ENCODE measurements around the gene SDF4.

SDF4 gene

DNA sequence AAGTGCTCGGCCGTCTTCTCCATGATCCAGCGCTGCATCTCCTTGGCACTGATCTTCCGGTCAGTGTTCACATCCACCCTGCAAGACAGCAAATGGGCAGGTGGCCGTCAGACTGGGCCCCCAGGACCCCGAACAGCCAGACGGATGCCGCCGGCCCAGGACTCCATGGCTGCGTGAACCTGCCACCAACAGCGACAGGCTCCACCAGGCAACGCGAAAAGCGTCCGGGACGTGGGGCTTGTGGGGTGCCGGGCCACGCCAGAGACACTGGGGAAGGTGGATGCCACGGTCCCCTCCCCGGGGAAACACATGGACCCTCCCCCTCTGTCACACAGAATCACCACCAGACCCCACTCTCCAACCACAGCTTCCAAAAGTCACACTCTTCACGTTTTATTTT lies 7.9 kb downstream of the SDF4 start:
- Histone ChIP-seq H3K27me3 (replicated peaks; ENCODE audit: control insufficient read depth, insufficient read depth, low read length) (no peaks in the 10 kb centered on the region), H3K4me3 (ENCODE audit: low read length) (no peak overlapping the region), H3K9ac (ENCODE audit: low read length) (no peak overlapping the region), H3K9me3 (ENCODE audit: control insufficient read depth, low read length) (no peaks in the 10 kb centered on the region), H3K4me1 (ENCODE audit: control insufficient read depth, insufficient read depth, low read length) (no peaks in the 10 kb centered on the region), H3K36me3 (ENCODE audit: control insufficient read depth, insufficient read depth, low read length, severe bottlenecking) (peaks cover 70% of the 10 kb centered on the region)
- no peak for DNase-seq (ENCODE audit: low read depth)

DNA sequence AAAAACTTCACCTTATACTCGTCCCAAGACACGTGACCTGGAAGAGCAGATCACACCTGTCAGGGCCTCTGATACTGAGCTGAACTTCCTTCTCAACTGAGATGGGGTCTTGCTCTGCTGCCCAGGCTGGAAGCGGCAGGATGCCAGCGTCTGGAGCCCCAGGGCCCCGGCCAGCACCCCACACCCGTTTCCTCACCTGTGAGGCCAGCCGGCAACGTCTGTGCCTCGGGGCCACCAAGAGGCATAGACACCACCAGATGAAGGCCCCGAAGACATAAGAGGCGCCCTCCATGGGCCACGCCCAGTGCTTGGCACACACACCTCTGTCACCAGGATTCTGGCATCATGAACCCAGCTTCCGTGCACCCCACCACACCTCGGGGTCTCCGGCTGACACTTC lies 8.5 kb downstream of the SDF4 start:
- DNase-seq (ENCODE audit: low read depth): no peak
- Histone ChIP-seq H3K4me1 (ENCODE audit: control insufficient read depth, insufficient read depth, low read length) (no peaks in the 10 kb centered on the region), H3K36me3 (ENCODE audit: control insufficient read depth, insufficient read depth, low read length, severe bottlenecking) (peaks cover 70% of the 10 kb centered on the region), H3K4me3 (ENCODE audit: low read length) (no peak overlapping the region), H3K9ac (ENCODE audit: low read length) (no peak overlapping the region), H3K9me3 (ENCODE audit: control insufficient read depth, low read length) (no peaks in the 10 kb centered on the region), H3K27me3 (replicated peaks; ENCODE audit: control insufficient read depth, insufficient read depth, low read length) (no peaks in the 10 kb centered on the region)

DNA sequence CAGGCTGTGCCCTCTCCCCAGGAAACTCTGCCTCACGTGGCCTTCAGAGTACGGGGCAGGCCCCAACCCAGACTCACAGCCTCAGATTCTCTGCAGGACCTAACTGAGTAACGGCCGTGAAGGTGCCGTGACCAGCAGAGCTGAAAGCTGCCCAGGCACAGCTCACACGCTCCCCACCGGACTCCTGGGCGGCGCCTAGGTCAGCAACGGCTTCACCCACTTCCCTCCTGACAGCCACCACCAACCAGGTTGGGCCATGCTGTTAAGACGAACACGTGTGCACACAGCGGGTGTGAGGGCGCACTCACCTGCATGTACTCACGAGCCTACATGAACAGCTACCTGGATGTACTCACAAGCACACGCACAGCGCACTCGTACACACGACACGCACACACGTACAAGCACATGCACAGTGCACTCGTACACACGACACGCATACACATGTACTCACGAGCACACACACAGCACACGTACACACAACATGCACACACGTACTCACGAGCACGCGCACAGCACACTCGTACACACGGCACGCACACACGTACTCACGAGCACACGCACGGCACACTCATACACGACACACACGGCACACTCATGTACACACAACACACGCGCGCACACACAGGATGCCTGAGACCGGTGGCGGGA lies 9.1 kb downstream of the SDF4 start:
- H3K36me3 ChIP-seq (ENCODE audit: control insufficient read depth, insufficient read depth, low read length, severe bottlenecking): peaks cover 70% of the 10 kb centered on the region
- DNase-seq (ENCODE audit: low read depth): no peak

DNA sequence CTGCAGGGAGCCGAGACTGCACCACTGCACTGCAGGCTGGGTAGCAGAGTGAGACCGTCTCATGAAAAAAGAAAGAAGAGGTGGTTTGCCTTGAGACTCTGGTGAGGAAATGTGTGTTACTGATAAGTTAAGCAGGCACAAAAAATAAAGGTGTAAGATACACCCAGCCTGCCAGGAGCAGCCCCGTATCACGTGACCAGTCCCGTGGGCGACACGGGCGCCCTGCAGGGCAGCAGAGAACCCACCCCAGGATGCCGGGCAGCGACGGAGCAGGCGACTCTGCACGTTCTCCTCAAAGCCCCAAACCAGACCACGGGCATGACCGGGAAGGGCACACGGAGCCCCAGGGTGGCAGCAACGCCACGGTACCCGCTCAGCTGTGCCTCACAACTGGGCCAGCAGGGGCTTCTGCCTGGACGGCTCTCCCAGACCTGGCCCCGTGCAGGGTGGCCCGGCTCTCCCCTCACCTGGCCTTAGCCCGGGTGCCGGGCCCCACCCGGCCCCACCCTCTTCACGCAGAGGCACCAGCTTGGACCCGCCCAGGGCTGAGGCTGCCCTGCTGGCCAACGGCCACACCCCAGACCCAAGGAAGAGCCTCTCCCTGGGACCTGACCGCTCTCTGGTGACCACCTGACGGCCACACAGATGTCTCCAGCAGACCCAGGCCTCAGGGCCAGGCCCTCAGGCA lies 9.8 kb downstream of the SDF4 start:
- H3K4me3 ChIP-seq (ENCODE audit: low read length): no peak overlapping the region
- no peaks in the 10 kb centered on the region for H3K4me1 ChIP-seq (ENCODE audit: control insufficient read depth, insufficient read depth, low read length)
- no peaks in the 10 kb centered on the region for H3K9me3 ChIP-seq (ENCODE audit: control insufficient read depth, low read length)
- H3K9ac ChIP-seq (ENCODE audit: low read length): no peak overlapping the region
- DNase-seq (ENCODE audit: low read depth): no peak
- H3K27me3 ChIP-seq (replicated peaks; ENCODE audit: control insufficient read depth, insufficient read depth, low read length): no peaks in the 10 kb centered on the region
- peaks cover 71% of the 10 kb centered on the region for H3K36me3 ChIP-seq (ENCODE audit: control insufficient read depth, insufficient read depth, low read length, severe bottlenecking)

More for the DNA sequence above, 9.1 kb downstream of the SDF4 start:
- Histone ChIP-seq H3K27me3 (replicated peaks; ENCODE audit: control insufficient read depth, insufficient read depth, low read length) (no peaks in the 10 kb centered on the region), H3K4me3 (ENCODE audit: low read length) (no peak overlapping the region), H3K4me1 (ENCODE audit: control insufficient read depth, insufficient read depth, low read length) (no peaks in the 10 kb centered on the region), H3K9me3 (ENCODE audit: control insufficient read depth, low read length) (no peaks in the 10 kb centered on the region), H3K9ac (ENCODE audit: low read length) (no peak overlapping the region)

GRCh38 chr1:1220197-1220596 lies 11.6 kb downstream of the SDF4 start:
- Histone ChIP-seq H3K4me3 (ENCODE audit: low read length) (no peak overlapping the region), H3K27me3 (replicated peaks; ENCODE audit: control insufficient read depth, insufficient read depth, low read length) (no peaks in the 10 kb centered on the region), H3K9me3 (ENCODE audit: control insufficient read depth, low read length) (no peaks in the 10 kb centered on the region), H3K4me1 (ENCODE audit: control insufficient read depth, insufficient read depth, low read length) (no peaks in the 10 kb centered on the region), H3K36me3 (ENCODE audit: control insufficient read depth, insufficient read depth, low read length, severe bottlenecking) (peaks cover 62% of the 10 kb centered on the region), H3K9ac (ENCODE audit: low read length) (no peak overlapping the region)
- DNase-seq (ENCODE audit: low read depth): no peak

- Histone ChIP-seq H3K9ac (ENCODE audit: low read length) (no peak overlapping the region), H3K27me3 (replicated peaks; ENCODE audit: control insufficient read depth, insufficient read depth, low read length) (no peaks in the 10 kb centered on the region), H3K4me1 (ENCODE audit: control insufficient read depth, insufficient read depth, low read length) (no peaks in the 10 kb centered on the region), H3K9me3 (ENCODE audit: control insufficient read depth, low read length) (no peaks in the 10 kb centered on the region), H3K4me3 (ENCODE audit: low read length) (no peak overlapping the region), H3K36me3 (ENCODE audit: control insufficient read depth, insufficient read depth, low read length, severe bottlenecking) (peaks cover 54% of the 10 kb centered on the region)
- no peak for DNase-seq (ENCODE audit: low read depth)
Measured at GRCh38 chr1:1219341-1219740, 12.5 kb downstream of the SDF4 start.

DNA sequence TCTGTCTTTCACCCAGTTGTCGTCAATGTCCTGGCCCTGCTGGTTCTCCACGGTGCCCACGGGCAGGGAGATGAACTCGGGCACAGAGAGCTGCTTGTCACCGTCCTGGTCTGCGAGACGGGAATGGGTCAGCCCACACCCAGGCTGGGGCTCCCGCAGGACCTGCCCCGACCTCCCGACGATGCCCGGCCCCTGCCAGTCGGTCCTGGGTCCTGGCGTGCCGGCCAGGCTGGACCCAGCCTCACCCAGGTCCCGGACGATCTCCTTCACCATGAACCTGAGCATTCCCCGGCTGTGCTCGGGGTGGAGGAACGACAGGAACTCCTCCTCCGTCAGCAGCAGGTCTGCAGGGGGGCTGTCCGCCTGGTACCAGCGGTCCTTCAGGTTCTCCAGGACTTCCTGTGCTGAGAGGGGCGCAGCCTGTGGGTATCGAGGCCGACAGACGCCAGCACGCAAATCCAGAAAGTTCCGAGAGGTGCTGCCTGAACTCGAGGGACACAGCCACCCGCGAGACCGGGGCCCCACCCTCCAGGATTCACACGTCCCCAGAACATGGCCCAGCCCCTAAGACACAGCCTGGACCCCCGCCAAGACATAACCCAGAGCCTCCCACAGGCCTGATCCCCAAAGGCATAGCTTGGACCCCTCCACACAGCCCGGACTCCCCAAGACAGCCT lies 13.1 kb downstream of the SDF4 start:
- peaks cover 54% of the 10 kb centered on the region for H3K36me3 ChIP-seq (ENCODE audit: control insufficient read depth, insufficient read depth, low read length, severe bottlenecking)
- H3K4me1 ChIP-seq (ENCODE audit: control insufficient read depth, insufficient read depth, low read length): no peaks in the 10 kb centered on the region
- no peaks in the 10 kb centered on the region for H3K9me3 ChIP-seq (ENCODE audit: control insufficient read depth, low read length)
- no peak for DNase-seq (ENCODE audit: low read depth)
- no peak overlapping the region for H3K9ac ChIP-seq (ENCODE audit: low read length)
- H3K27me3 ChIP-seq (replicated peaks; ENCODE audit: control insufficient read depth, insufficient read depth, low read length): no peaks in the 10 kb centered on the region
- H3K4me3 ChIP-seq (ENCODE audit: low read length): no peak overlapping the region

GRCh38 chr1:1217621-1218523 lies 13.9 kb downstream of the SDF4 start:
- Histone ChIP-seq H3K4me1 (ENCODE audit: control insufficient read depth, insufficient read depth, low read length) (no peaks in the 10 kb centered on the region), H3K36me3 (ENCODE audit: control insufficient read depth, insufficient read depth, low read length, severe bottlenecking) (peaks cover 48% of the 10 kb centered on the region), H3K4me3 (ENCODE audit: low read length) (no peak overlapping the region), H3K9me3 (ENCODE audit: control insufficient read depth, low read length) (no peaks in the 10 kb centered on the region), H3K27me3 (replicated peaks; ENCODE audit: control insufficient read depth, insufficient read depth, low read length) (no peaks in the 10 kb centered on the region), H3K9ac (ENCODE audit: low read length) (no peak overlapping the region)
- no peak for DNase-seq (ENCODE audit: low read depth)

- DNase-seq (ENCODE audit: low read depth): no peak
- H3K9ac ChIP-seq (ENCODE audit: low read length): no peak overlapping the region
- peaks cover 39% of the 10 kb centered on the region for H3K36me3 ChIP-seq (ENCODE audit: control insufficient read depth, insufficient read depth, low read length, severe bottlenecking)
- no peaks in the 10 kb centered on the region for H3K27me3 ChIP-seq (replicated peaks; ENCODE audit: control insufficient read depth, insufficient read depth, low read length)
- H3K9me3 ChIP-seq (ENCODE audit: control insufficient read depth, low read length): no peaks in the 10 kb centered on the region
- H3K4me3 ChIP-seq (ENCODE audit: low read length): no peak overlapping the region
- no peaks in the 10 kb centered on the region for H3K4me1 ChIP-seq (ENCODE audit: control insufficient read depth, insufficient read depth, low read length)
Measured at GRCh38 chr1:1216770-1217620, 14.8 kb downstream of the SDF4 start.

- Histone ChIP-seq H3K4me1 (ENCODE audit: control insufficient read depth, insufficient read depth, low read length) (no peaks in the 10 kb centered on the region), H3K9ac (ENCODE audit: low read length) (no peak overlapping the region), H3K36me3 (ENCODE audit: control insufficient read depth, insufficient read depth, low read length, severe bottlenecking) (peaks cover 30% of the 10 kb centered on the region), H3K9me3 (ENCODE audit: control insufficient read depth, low read length) (no peaks in the 10 kb centered on the region), H3K4me3 (ENCODE audit: low read length) (no peak overlapping the region), H3K27me3 (replicated peaks; ENCODE audit: control insufficient read depth, insufficient read depth, low read length) (no peaks in the 10 kb centered on the region)
- DNase-seq (ENCODE audit: low read depth): no peak
Measured at GRCh38 chr1:1215881-1216605, 15.8 kb downstream of the SDF4 start.
